Type B pancreatic cell (in vitro differentiated cells): ENCODE measurements around the gene LYRM4. TPM values are rescaled to one million over a fixed set of nuclear protein-coding genes. Genes with fewer than 3 reads are reported as not detected.

Experiments
- DNase-seq: peaks from one replicate; pipeline ENCODE4 v3.0.0; 2021; ENCODE audit warnings: mixed read lengths; ENCODE audit not compliant: unreplicated experiment; ENCODE audit errors: extremely low spot score
- H3K27ac Mint-ChIP-seq: 2 replicates; pipeline ENCODE4 v1.8.0; 2021; ENCODE audit warnings: mild to moderate bottlenecking, mixed read lengths
- H3K27me3 Mint-ChIP-seq: 2 replicates; pipeline ENCODE4 v1.8.0; 2021; ENCODE audit warnings: mixed read lengths
- H3K36me3 Mint-ChIP-seq: 2 replicates; pipeline ENCODE4 v1.8.0; 2021; ENCODE audit warnings: mixed read lengths
- H3K4me1 Mint-ChIP-seq: one replicate; pipeline ENCODE4 v1.8.0; 2021; ENCODE audit warnings: mixed read lengths; ENCODE audit not compliant: unreplicated experiment
- H3K4me3 Mint-ChIP-seq: 2 replicates; pipeline ENCODE4 v1.8.0; 2021; ENCODE audit warnings: mild to moderate bottlenecking, mixed read lengths
- H3K9me3 Mint-ChIP-seq: 2 replicates; pipeline ENCODE4 v1.8.0; 2021; ENCODE audit warnings: mixed read lengths
- total RNA-seq: library from RNA; stranded (reverse); gene quantifications from 2 replicates; pipeline ENCODE4 v1.2.1, GENCODE V29; 2021; ENCODE audit warnings: low replicate concordance
- TF ChIP-seq, protein P1 (sequence below): fragments of 200-600 bp; sonication (generic); conservative IDR thresholded peaks from 2 replicates; pipeline ENCODE4 v1.5.0; 2021; ENCODE audit warnings: antibody characterized with exemption, mild to moderate bottlenecking

LYRM4 gene
- total RNA-seq, 1 donor from 2014 or later, result 39.5 TPM

DNA sequence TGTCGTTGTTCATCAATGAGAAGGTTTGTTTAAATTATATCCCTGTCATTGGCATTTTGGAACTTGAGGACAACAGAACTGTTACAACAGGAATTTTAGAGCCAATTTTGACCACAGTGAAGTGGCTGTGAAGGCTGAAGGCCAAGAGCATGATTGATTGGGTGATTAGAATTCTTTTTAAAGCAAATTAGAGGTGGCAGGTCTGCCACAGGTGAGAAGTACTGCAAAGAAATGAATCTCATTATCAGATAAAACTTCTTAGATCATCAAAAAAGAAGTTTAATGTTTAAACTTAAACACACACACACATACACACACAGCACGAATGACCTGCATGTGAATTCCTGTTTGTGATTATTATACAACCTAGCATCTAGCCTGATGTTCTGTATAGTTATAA, 32.9 kb upstream of the LYRM4 start:
- no peak overlapping the region for H3K27ac Mint-ChIP-seq
- peaks cover 14% of the 10 kb centered on the region for H3K36me3 Mint-ChIP-seq
- H3K4me1 Mint-ChIP-seq, result peaks cover 30% of the 10 kb centered on the region
- H3K4me3 Mint-ChIP-seq, result no peak overlapping the region
- no peaks in the 10 kb centered on the region for H3K9me3 Mint-ChIP-seq
- no peaks in the 10 kb centered on the region for H3K27me3 Mint-ChIP-seq
- no peak for DNase-seq
- TF ChIP-seq, protein P1, sequence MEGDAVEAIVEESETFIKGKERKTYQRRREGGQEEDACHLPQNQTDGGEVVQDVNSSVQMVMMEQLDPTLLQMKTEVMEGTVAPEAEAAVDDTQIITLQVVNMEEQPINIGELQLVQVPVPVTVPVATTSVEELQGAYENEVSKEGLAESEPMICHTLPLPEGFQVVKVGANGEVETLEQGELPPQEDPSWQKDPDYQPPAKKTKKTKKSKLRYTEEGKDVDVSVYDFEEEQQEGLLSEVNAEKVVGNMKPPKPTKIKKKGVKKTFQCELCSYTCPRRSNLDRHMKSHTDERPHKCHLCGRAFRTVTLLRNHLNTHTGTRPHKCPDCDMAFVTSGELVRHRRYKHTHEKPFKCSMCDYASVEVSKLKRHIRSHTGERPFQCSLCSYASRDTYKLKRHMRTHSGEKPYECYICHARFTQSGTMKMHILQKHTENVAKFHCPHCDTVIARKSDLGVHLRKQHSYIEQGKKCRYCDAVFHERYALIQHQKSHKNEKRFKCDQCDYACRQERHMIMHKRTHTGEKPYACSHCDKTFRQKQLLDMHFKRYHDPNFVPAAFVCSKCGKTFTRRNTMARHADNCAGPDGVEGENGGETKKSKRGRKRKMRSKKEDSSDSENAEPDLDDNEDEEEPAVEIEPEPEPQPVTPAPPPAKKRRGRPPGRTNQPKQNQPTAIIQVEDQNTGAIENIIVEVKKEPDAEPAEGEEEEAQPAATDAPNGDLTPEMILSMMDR, result no peak

DNA sequence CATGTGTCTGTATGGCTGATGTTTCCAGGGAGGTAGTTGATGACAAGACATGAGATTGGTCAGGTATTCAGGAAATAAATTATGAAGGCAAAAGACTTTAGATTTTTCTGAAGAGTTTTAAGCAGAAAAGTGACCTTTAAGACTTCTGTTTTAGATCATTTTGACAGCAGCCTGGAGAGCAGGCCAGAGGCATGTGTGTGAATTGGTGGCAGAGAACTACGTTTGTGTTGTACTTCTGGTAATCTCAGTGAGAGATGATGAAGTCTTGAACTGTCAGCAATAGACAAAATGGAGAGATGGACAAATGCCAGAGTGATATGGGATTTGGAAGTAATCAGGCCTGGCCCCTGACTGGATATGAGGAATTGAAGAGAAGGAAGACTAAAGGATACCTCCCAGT, 31.4 kb upstream of the LYRM4 start:
- peaks cover 30% of the 10 kb centered on the region for H3K4me1 Mint-ChIP-seq
- peaks cover 14% of the 10 kb centered on the region for H3K36me3 Mint-ChIP-seq
- H3K27ac Mint-ChIP-seq, result no peak overlapping the region
- no peak overlapping the region for H3K4me3 Mint-ChIP-seq
- no peak for DNase-seq
- H3K9me3 Mint-ChIP-seq, result no peaks in the 10 kb centered on the region
- no peaks in the 10 kb centered on the region for H3K27me3 Mint-ChIP-seq
- TF ChIP-seq, protein P1, result no peak

DNA sequence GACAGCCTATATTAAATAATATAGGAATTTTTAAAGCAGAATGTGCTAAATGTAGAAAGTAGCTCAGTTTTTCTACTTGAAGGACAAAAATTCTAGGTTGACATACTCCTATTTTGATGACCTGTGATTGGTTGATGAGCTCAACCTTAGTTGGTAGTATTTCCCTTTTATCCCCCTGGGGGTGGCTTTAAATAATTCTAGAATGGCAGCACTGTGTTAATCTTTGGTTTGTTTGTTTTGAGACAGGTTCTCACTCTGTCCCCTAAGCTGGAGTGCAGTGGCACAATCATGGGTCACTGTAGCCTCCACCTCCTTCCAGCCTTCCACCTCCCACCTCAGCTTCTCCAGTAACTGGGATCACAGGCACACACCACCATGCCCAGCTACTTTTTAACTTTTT, 29.8 kb upstream of the LYRM4 start:
- no peak overlapping the region for H3K27ac Mint-ChIP-seq
- TF ChIP-seq, protein P1, result no peak
- H3K9me3 Mint-ChIP-seq, result no peaks in the 10 kb centered on the region
- H3K4me3 Mint-ChIP-seq, result no peak overlapping the region
- H3K27me3 Mint-ChIP-seq, result no peaks in the 10 kb centered on the region
- H3K36me3 Mint-ChIP-seq, result peaks cover 5% of the 10 kb centered on the region
- no peak for DNase-seq
- peaks cover 23% of the 10 kb centered on the region for H3K4me1 Mint-ChIP-seq

DNA sequence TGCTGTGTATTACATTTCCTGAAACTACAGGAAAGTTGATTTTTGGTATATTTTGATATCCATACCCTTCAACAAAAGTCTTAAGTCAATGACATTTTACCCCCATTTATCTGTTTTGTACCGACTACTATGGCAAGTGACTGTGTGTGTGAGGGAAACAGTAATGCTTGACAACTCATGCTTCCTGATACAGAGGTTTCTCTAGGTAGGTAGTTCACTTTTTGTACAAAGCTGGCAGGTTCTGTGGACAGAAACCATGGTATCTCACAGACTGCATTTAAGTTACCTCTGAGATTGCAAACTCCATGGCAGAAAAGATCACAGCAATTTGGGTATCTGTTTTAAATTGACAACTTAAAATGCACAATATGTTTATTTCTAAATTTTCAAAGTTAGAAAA, 29.3 kb upstream of the LYRM4 start:
- TF ChIP-seq, protein P1, result no peak
- Mint-ChIP-seq H3K4me1 (peaks cover 22% of the 10 kb centered on the region), H3K27me3 (no peaks in the 10 kb centered on the region), H3K36me3 (peaks cover 4% of the 10 kb centered on the region), H3K9me3 (no peaks in the 10 kb centered on the region), H3K4me3 (no peak overlapping the region), H3K27ac (no peak overlapping the region)
- DNase-seq, result no peak

DNA sequence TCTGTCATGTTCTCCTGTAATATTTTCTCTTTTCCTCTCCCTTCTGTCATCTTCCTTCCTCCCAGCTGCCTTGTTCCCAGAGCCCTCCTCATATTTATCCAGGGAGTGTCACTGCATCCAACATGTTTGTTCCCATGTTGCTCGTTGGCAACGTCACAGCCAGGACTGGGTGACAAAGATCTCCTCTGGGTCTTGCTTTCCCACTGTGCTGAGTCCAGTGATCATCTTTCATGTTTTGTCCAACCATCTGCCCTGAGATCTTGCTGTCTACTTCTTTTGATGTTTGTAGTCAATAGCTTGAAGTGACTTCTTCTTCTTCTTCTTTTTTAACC, 27.2 kb upstream of the LYRM4 start:
- peaks cover 6% of the 10 kb centered on the region for H3K4me1 Mint-ChIP-seq
- peaks cover 2% of the 10 kb centered on the region for H3K36me3 Mint-ChIP-seq
- H3K9me3 Mint-ChIP-seq, result no peaks in the 10 kb centered on the region
- TF ChIP-seq, protein P1, result no peak
- no peaks in the 10 kb centered on the region for H3K27me3 Mint-ChIP-seq
- no peak for DNase-seq
- H3K27ac Mint-ChIP-seq, result no peak overlapping the region
- no peak overlapping the region for H3K4me3 Mint-ChIP-seq
